ENCODE measurements around the gene METTL13. TPM values are rescaled to one million over a fixed set of nuclear protein-coding genes. Genes with fewer than 3 reads are reported as not detected.

Gene METTL13
- total RNA-seq, 1 experiment from 2014 or later, result 41.9 TPM

DNA sequence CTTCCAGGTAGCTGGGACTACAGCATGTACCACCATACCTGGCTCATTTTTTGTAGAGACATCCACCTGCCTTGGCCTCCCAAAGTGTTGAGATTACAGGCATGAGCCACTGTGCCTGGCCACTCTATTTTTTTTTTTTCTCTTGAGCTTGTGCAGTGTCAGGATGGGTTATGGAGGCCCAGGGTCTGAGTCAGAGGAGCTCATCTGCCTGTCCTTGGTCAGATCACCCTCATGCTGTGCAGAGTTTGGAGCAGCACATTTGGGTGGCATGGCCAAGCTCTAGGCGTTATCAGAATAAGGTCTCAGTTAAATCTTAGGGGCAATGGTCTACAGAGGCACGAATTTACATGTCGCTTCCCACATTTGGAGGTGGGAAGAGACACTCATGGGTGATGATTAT is 16.9 kb downstream of the METTL13 start:
- in situ Hi-C loops (cut with HindIII; ENCODE audit: low pct_unique_long_range_greater_than_20kb, low sequenced_read_pairs) (no loop called here), intact Hi-C loops (cut with micrococcal nuclease; ENCODE audit: unreplicated experiment) (no loop called here)
- ATAC-seq (no peak), DNase-seq (ENCODE audit: low read depth, low spot score) (no peak)
- Histone ChIP-seq H3K36me3 (ENCODE audit: control insufficient read depth, insufficient read depth, low read length) (peaks cover 10% of the 10 kb centered on the region), H3K9me3 (ENCODE audit: control insufficient read depth, insufficient read depth, low read depth, low read length) (no peaks in the 10 kb centered on the region), H3K27me3 (ENCODE audit: control insufficient read depth, insufficient read depth, low read length) (no peaks in the 10 kb centered on the region), H3K4me1 (ENCODE audit: control insufficient read depth, insufficient read depth, low read length) (no peaks in the 10 kb centered on the region), H3K4me3 (ENCODE audit: low read depth in 2 of 2, low read length in 2 of 2) (no peak overlapping the region), H3K27ac (ENCODE audit: low read length) (no peak overlapping the region)
- no TSS peak for BruUV-seq (replicated peaks)
- POLR2A ChIA-PET, result no interaction called here
- TF ChIP-seq POLR2AphosphoS5 (IDR thresholded peaks at IDR 0.05; ENCODE audit: low read depth, low read length), result no peak
- TF ChIP-seq, protein P1, sequence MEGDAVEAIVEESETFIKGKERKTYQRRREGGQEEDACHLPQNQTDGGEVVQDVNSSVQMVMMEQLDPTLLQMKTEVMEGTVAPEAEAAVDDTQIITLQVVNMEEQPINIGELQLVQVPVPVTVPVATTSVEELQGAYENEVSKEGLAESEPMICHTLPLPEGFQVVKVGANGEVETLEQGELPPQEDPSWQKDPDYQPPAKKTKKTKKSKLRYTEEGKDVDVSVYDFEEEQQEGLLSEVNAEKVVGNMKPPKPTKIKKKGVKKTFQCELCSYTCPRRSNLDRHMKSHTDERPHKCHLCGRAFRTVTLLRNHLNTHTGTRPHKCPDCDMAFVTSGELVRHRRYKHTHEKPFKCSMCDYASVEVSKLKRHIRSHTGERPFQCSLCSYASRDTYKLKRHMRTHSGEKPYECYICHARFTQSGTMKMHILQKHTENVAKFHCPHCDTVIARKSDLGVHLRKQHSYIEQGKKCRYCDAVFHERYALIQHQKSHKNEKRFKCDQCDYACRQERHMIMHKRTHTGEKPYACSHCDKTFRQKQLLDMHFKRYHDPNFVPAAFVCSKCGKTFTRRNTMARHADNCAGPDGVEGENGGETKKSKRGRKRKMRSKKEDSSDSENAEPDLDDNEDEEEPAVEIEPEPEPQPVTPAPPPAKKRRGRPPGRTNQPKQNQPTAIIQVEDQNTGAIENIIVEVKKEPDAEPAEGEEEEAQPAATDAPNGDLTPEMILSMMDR (IDR thresholded peaks at IDR 0.05), result no peak
- TF ChIP-seq SIN3A (IDR thresholded peaks at IDR 0.05; ENCODE audit: borderline replicate concordance, insufficient read depth, low read depth, low read length), result no peak
- TF ChIP-seq, protein P2, sequence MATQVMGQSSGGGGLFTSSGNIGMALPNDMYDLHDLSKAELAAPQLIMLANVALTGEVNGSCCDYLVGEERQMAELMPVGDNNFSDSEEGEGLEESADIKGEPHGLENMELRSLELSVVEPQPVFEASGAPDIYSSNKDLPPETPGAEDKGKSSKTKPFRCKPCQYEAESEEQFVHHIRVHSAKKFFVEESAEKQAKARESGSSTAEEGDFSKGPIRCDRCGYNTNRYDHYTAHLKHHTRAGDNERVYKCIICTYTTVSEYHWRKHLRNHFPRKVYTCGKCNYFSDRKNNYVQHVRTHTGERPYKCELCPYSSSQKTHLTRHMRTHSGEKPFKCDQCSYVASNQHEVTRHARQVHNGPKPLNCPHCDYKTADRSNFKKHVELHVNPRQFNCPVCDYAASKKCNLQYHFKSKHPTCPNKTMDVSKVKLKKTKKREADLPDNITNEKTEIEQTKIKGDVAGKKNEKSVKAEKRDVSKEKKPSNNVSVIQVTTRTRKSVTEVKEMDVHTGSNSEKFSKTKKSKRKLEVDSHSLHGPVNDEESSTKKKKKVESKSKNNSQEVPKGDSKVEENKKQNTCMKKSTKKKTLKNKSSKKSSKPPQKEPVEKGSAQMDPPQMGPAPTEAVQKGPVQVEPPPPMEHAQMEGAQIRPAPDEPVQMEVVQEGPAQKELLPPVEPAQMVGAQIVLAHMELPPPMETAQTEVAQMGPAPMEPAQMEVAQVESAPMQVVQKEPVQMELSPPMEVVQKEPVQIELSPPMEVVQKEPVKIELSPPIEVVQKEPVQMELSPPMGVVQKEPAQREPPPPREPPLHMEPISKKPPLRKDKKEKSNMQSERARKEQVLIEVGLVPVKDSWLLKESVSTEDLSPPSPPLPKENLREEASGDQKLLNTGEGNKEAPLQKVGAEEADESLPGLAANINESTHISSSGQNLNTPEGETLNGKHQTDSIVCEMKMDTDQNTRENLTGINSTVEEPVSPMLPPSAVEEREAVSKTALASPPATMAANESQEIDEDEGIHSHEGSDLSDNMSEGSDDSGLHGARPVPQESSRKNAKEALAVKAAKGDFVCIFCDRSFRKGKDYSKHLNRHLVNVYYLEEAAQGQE (IDR thresholded peaks at IDR 0.05; ENCODE audit: insufficient read depth in 1 of 2, low read depth in 2 of 2, low read length in 1 of 2), result no peak
- no peak for TF ChIP-seq TCF7L2 (IDR thresholded peaks at IDR 0.05; ENCODE audit: low read depth, low read length)
- CTCF ChIA-PET, result no interaction called here

DNA sequence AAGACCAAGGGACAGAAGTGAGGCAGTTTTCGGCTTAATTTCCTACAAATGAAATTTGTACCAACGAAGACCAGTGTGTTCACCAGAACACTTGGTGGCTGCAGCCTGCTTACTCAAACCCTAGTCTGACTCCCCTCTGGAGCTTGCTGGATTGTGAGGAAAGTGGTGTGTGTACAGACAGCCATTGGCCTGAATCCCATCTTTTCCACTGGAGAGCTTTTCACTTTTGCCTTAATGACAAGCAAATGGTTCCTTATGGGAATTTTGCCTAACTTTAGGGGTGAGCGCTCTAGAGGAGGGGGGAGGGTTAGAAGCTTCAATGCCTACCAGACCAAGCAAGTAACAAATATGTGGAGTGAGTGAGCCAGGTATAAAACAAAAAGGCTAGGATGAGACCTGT is 17.3 kb downstream of the METTL13 start:
- ChIA-PET CTCF (interaction anchor here (4.1 kb wide), 1 partner anchor 186 kb away, joined by 24 read pairs; no protein-coding TSS in a partner anchor), POLR2A (interaction anchor here (0.6 kb wide), 1 partner anchor 148 kb away, joined by 3 read pairs; no protein-coding TSS in a partner anchor)
- in situ Hi-C loops (cut with HindIII; ENCODE audit: low pct_unique_long_range_greater_than_20kb, low sequenced_read_pairs) (no loop called here), intact Hi-C loops (cut with micrococcal nuclease; ENCODE audit: unreplicated experiment) (no loop called here)
- no peak overlapping the region for H3K4me3 ChIP-seq (ENCODE audit: low read depth in 2 of 2, low read length in 2 of 2)
- H3K27me3 ChIP-seq (ENCODE audit: control insufficient read depth, insufficient read depth, low read length), result no peaks in the 10 kb centered on the region
- TF ChIP-seq POLR2AphosphoS5 (IDR thresholded peaks at IDR 0.05; ENCODE audit: low read depth, low read length) (no peak), SIN3A (IDR thresholded peaks at IDR 0.05; ENCODE audit: borderline replicate concordance, insufficient read depth, low read depth, low read length) (no peak), TCF7L2 (IDR thresholded peaks at IDR 0.05; ENCODE audit: low read depth, low read length) (no peak)
- TF ChIP-seq, protein P2 (IDR thresholded peaks at IDR 0.05; ENCODE audit: insufficient read depth in 1 of 2, low read depth in 2 of 2, low read length in 1 of 2), result no peak
- TF ChIP-seq, protein P1 (IDR thresholded peaks at IDR 0.05), result no peak
- no peaks in the 10 kb centered on the region for H3K9me3 ChIP-seq (ENCODE audit: control insufficient read depth, insufficient read depth, low read depth, low read length)
- H3K36me3 ChIP-seq (ENCODE audit: control insufficient read depth, insufficient read depth, low read length), result peaks cover 10% of the 10 kb centered on the region
- ATAC-seq (no peak), DNase-seq (ENCODE audit: low read depth, low spot score) (no peak)
- no peaks in the 10 kb centered on the region for H3K4me1 ChIP-seq (ENCODE audit: control insufficient read depth, insufficient read depth, low read length)
- BruUV-seq (replicated peaks), result no TSS peak
- H3K27ac ChIP-seq (ENCODE audit: low read length), result no peak overlapping the region

All from Panc1 (cell line).